ENCODE measurements around the gene DYNC1H1. TPM values are rescaled to one million over a fixed set of nuclear protein-coding genes. Genes with fewer than 3 reads are reported as not detected.
A peak's percentile ranks its signal among the peaks of the same experiment; 100 is the strongest.
"Not testable (repeated sequence)": the region's sequence is repeated elsewhere in the genome, so short reads cannot be mapped to it uniquely, and the experiment has no call there.

DYNC1H1 gene
- total RNA-seq, 1 experiment from 2014 or later = 155 TPM

DNA sequence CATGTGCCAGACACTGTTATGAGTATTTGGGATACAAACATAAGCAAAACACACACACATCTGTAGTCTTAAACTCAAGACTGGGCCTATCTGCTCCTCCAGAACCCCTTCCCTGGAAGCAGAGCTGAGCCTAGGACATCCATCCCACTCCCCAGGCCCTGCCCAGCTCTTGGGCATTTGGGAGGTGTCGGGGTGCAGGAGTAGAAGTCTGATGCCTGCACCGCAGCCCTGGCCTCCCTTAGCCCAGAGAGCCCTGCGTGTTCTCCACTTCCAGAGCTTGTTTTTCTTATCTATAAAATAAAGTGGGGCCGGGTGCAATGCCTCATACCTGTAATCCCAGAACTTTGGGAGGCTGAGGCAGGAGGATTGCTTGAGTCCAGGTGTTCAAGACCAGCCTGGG is 110.8 kb downstream of the DYNC1H1 start:
- in situ Hi-C loops (cut with HindIII; ENCODE audit: low pct_unique_long_range_greater_than_20kb, low sequenced_read_pairs) = no loop called here

GRCh38 chr14:102077382-102077709 is 113.0 kb downstream of the DYNC1H1 start:
- no peak for DNase-seq (ENCODE audit: low read depth)
- in situ Hi-C loops (cut with HindIII; ENCODE audit: low pct_unique_long_range_greater_than_20kb, low sequenced_read_pairs) = no loop called here

More for the DNA sequence above, 110.8 kb downstream of the DYNC1H1 start:
- DNase-seq (ENCODE audit: low read depth) = no peak

DNA sequence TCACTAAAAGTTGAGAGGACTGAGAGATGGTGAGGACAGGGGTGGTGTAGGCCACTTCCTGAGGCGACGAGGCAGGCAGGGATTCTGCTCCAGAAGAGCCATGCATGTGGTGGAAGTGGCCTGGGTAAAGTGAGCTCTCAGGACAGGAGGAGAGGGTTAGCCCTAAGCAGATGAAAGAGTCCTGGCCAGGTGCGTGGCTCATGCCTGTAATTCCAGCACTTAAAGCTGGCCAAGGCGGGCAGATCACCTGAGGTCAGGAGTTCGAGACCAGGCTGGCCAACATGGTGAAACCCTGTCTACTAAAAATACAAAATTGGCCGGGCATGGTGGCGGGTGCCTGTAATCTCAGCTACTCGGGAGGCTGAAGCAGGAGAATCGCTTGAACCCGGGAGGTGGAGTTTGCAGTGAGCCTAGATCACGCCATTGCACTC is 114.0 kb downstream of the DYNC1H1 start:
- in situ Hi-C loops (cut with HindIII; ENCODE audit: low pct_unique_long_range_greater_than_20kb, low sequenced_read_pairs); DNase-seq (ENCODE audit: low read depth): not testable (repeated sequence)

- in situ Hi-C loops (cut with HindIII; ENCODE audit: low pct_unique_long_range_greater_than_20kb, low sequenced_read_pairs) = no loop called here
- DNase-seq (ENCODE audit: low read depth) = no peak
Measured at GRCh38 chr14:102078831-102079699, 114.7 kb downstream of the DYNC1H1 start.

DNA sequence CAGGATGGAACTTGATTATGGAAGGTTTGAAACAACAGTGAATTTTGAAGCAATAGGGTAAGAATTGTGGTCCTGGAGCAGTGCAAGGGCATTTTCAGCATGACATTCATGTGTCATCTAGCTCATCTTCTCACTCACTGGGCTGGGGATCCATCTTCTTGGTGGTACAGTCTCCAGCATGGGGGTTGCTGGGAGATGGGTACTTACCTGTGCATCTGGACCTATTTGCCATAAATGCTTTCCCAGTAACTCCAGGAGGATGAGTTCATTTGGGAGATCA is 115.3 kb downstream of the DYNC1H1 start:
- DNase-seq (ENCODE audit: low read depth) = no peak
- in situ Hi-C loops (cut with HindIII; ENCODE audit: low pct_unique_long_range_greater_than_20kb, low sequenced_read_pairs) = no loop called here

DNA sequence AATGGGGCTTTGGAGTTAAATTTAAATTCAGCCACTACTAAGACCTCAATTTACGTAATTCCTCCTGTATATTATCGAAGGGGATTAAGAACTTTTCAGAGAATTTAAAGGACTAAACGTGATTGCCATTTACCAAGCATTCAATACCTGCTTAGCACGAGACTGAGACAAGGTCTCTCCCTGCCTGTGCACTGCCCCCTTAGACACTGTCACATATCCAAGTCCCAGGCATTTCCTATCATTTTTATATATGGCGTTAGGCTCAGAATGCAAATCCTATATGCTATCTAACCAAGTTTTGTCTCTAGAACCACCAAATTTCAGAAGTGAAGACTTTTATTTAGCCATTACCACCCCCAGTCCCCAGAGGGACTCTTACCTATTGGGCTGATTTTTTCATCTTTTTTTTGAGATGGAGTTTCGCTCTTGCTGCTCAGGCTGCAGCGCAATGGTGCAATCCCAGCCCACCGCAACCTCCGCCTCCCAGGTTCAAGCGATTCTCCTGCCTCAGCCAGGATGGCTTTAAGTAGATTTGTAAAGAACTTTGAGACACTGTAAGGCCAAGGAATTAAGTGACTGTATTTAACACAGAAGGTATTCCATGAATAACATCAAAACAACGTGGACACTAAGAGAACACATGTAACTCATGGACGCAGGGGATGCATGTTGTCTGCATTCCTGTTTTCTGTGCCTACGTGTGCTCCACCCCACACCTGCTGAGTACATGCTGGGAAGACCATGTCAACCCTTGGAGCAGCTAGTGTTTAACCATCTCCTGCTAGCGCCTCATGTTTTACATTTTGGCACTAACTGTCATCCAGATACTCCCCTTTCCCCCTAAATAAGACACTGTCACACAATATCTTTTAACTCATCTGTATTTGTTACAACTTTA is 116.1 kb downstream of the DYNC1H1 start:
- DNase-seq (ENCODE audit: low read depth) = no peak
- in situ Hi-C loops (cut with HindIII; ENCODE audit: low pct_unique_long_range_greater_than_20kb, low sequenced_read_pairs) = no loop called here

GRCh38 chr14:102081231-102082080 is 117.1 kb downstream of the DYNC1H1 start:
- in situ Hi-C loops (cut with HindIII; ENCODE audit: low pct_unique_long_range_greater_than_20kb, low sequenced_read_pairs) = no loop called here
- DNase-seq (ENCODE audit: low read depth) = no peak

DNA sequence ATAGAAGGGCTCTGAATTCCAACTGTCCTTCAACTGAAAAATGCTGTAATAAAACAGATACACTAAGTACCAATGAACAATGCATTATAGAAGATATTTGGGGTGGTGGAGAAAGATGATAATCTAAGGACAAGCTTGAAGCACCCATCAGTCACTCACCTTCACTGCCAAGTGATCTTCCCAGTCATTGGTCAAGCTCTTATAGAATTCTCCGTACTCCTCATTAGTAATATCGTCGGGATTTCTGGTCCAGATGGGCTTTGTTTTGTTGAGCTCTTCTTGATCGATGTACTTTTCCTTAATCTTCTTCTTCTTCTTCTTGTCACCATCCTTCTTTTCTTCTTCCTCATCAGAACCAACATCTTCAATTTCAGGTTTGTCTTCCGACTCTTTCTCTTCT is 120.1 kb downstream of the DYNC1H1 start:
- in situ Hi-C loops (cut with HindIII; ENCODE audit: low pct_unique_long_range_greater_than_20kb, low sequenced_read_pairs); DNase-seq (ENCODE audit: low read depth): not testable (repeated sequence)

GRCh38 chr14:102084931-102085330 is 120.6 kb downstream of the DYNC1H1 start:
- DNase-seq (ENCODE audit: low read depth) = no peak
- in situ Hi-C loops (cut with HindIII; ENCODE audit: low pct_unique_long_range_greater_than_20kb, low sequenced_read_pairs) = no loop called here

- in situ Hi-C loops (cut with HindIII; ENCODE audit: low pct_unique_long_range_greater_than_20kb, low sequenced_read_pairs) = no loop called here
Measured at GRCh38 chr14:102085488-102085887, 121.1 kb downstream of the DYNC1H1 start.

DNA sequence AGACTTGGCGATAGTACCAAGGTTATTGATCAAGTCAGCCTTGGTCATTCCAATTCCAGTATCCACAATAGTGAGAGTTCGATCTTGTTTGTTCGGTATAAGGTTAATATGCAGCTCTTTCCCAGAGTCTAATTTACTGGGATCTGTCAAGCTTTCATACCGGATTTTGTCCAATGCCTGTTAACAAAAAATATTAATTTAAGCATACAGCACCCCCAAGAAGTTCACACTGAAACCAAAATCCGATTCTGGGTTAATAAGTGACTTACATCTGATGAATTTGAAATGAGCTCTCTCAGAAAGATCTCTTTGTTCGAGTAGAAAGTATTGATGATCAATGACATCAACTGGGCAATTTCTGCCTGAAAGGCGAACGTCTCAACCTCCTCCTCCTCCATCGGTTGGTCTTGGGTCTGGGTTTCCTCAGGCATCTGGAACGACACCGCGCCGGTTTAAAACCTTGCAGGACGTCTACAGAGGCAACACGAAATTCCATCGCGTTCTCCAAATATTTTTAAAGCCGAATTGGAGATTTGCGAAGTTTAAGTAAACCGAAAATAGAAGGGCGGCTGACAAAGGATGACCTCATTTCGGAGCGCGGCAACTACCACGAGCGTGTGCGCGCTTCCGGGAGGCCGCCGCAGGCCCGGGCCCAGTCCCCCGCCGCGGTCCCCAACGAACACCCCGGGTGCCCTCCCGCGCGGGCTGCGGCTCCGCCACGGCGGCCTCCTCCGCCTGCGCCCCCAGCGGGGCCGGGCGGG is 121.8 kb downstream of the DYNC1H1 start:
- no peak for DNase-seq (ENCODE audit: low read depth)
- in situ Hi-C loops (cut with HindIII; ENCODE audit: low pct_unique_long_range_greater_than_20kb, low sequenced_read_pairs) = no loop called here

More at GRCh38 chr14:102085488-102085887, 121.1 kb downstream of the DYNC1H1 start:
- no peak for DNase-seq (ENCODE audit: low read depth)

- DNase-seq (ENCODE audit: low read depth) = no peak
- in situ Hi-C loops (cut with HindIII; ENCODE audit: low pct_unique_long_range_greater_than_20kb, low sequenced_read_pairs) = no loop called here
Measured at GRCh38 chr14:102086709-102086971, 122.3 kb downstream of the DYNC1H1 start.

- in situ Hi-C loops (cut with HindIII; ENCODE audit: low pct_unique_long_range_greater_than_20kb, low sequenced_read_pairs) = no loop called here
- peak; percentile 87 for DNase-seq (ENCODE audit: low read depth)
Measured at GRCh38 chr14:102086972-102087761, 122.8 kb downstream of the DYNC1H1 start, which contains the start of gene HSP90AA1. Gene HSP90AA1, minus strand, starts transcription at chr14:102087044. Its CDS starts 666 bp downstream, at chr14:102086378.

- in situ Hi-C loops (cut with HindIII; ENCODE audit: low pct_unique_long_range_greater_than_20kb, low sequenced_read_pairs) = no loop called here
- DNase-seq (ENCODE audit: low read depth) = no peak
Measured at GRCh38 chr14:102087762-102088011, 123.3 kb downstream of the DYNC1H1 start.

- no peak for DNase-seq (ENCODE audit: low read depth)
- in situ Hi-C loops (cut with HindIII; ENCODE audit: low pct_unique_long_range_greater_than_20kb, low sequenced_read_pairs) = no loop called here
Measured at GRCh38 chr14:102088012-102088792, 123.8 kb downstream of the DYNC1H1 start.

DNA sequence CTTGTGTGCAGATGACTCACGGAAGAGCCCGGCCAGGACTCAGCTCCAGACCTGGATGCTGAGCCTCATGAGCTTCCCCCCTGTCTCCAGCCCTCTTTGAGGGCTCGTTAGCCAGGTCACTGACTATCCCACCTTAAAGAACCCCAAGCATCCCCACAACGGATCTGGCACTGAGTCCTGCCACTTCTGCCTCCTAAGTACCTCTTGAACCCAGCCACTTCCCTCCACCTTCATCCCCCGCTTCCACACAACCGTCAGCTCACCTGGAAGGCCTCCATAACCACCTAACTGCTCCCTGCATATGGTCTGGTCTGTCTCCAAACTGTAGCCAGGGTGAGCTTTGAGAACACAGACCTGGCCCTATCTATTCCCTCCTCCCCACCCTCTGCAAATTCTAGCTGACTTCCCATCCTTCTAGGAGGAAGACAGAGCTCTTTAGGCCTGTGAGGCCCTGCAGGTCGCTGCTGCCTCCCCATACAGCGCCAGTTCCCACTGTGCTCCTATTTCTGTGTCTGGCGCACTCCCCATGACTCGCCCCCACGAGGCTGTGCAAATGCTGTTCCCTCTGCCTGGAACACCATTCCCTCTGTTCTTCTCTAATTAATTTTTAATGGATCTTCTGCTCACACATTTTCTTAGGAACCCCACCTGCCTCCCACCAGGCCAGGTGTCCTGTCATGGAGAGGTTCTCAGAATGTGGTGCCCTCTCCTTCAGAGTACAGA is 125.4 kb downstream of the DYNC1H1 start:
- in situ Hi-C loops (cut with HindIII; ENCODE audit: low pct_unique_long_range_greater_than_20kb, low sequenced_read_pairs) = no loop called here
- DNase-seq (ENCODE audit: low read depth) = no peak
